ENCODE measurements around the gene OR5J2. TPM values are rescaled to one million over a fixed set of nuclear protein-coding genes. Genes with fewer than 3 reads are reported as not detected.
"Not testable (repeated sequence)": the region's sequence is repeated elsewhere in the genome, so short reads cannot be mapped to it uniquely, and the experiment has no call there.

OR5J2 gene
- total RNA-seq, 1 donor: not detected

DNA sequence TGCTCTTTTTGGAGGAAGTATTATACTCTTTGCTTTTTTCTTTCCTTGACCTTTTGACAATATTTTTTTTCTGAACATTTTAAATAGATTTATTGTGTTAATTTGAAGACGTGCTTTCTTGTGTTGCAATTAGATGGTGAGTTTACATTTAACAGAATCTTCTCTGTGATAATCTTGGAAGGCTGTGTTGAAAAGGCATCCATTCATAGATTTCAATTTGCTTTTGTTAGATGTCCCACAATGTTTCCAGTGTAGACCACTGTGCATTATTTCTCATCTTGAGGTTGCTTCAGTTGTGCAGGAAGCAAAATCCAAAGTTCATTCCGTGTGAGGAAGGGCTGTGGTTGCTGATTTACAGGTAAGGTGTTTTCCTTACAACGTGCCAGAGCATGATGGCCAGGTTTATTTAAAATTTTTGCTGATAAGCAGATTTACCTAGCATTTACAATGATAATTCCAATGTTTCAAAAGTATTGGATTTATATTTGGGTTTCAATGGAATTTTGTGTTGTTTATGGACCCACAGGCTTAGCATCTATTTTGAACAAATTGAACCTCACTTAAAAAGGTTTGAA is 4.1 kb upstream of the OR5J2 start:
- TF ChIP-seq, protein P1, sequence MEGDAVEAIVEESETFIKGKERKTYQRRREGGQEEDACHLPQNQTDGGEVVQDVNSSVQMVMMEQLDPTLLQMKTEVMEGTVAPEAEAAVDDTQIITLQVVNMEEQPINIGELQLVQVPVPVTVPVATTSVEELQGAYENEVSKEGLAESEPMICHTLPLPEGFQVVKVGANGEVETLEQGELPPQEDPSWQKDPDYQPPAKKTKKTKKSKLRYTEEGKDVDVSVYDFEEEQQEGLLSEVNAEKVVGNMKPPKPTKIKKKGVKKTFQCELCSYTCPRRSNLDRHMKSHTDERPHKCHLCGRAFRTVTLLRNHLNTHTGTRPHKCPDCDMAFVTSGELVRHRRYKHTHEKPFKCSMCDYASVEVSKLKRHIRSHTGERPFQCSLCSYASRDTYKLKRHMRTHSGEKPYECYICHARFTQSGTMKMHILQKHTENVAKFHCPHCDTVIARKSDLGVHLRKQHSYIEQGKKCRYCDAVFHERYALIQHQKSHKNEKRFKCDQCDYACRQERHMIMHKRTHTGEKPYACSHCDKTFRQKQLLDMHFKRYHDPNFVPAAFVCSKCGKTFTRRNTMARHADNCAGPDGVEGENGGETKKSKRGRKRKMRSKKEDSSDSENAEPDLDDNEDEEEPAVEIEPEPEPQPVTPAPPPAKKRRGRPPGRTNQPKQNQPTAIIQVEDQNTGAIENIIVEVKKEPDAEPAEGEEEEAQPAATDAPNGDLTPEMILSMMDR (IDR thresholded peaks at IDR 0.05; ENCODE audit: insufficient read depth, low read length): no peak
- no peak for DNase-seq (ENCODE audit: low read depth)
- no peak overlapping the region for H3K4me3 ChIP-seq (ENCODE audit: low read depth, low read length)

DNA sequence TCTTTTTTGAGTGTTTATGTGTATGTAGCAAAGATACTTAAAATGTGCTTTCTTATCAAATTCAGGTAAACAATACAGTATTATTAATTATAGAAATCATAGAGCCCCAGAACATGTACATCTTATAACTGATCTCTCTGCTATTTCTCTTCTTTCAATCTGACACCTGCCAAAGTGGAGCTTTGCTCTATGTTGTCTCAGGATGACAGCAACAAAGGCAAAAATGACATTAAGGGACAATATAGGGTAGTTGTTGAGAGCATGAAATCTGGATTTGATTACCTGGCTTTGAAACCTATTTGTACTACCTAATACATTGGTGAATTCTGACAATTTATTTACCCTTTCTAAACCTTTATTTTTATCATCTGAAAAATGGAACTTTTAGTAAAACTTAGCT is 7.0 kb downstream of the OR5J2 start:
- DNase-seq (ENCODE audit: low read depth): no peak
- TF ChIP-seq, protein P1 (IDR thresholded peaks at IDR 0.05; ENCODE audit: insufficient read depth, low read length): no peak
- H3K4me3 ChIP-seq (ENCODE audit: low read depth, low read length): no peak overlapping the region

DNA sequence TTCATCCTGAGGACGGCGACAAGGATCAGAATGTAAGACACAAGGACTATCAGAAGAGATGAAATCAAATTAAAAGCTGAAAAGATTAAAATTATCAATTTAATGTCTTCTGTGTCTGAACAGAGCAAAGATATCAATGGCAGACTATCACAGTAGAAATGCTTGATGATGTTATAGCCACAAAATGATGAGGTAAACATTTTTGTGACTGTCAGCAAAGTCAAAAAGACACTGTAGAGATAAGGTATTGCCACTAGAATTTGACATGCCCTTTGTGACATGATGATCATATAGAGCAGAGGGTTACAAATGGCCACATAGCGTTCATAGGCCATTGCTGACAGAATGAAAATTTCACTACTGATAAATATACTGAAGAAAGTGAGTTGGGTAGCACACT is 12.2 kb downstream of the OR5J2 start:
- no peak overlapping the region for H3K4me3 ChIP-seq (ENCODE audit: low read depth, low read length)
- TF ChIP-seq, protein P1 (IDR thresholded peaks at IDR 0.05; ENCODE audit: insufficient read depth, low read length): no peak
- no peak for DNase-seq (ENCODE audit: low read depth)

DNA sequence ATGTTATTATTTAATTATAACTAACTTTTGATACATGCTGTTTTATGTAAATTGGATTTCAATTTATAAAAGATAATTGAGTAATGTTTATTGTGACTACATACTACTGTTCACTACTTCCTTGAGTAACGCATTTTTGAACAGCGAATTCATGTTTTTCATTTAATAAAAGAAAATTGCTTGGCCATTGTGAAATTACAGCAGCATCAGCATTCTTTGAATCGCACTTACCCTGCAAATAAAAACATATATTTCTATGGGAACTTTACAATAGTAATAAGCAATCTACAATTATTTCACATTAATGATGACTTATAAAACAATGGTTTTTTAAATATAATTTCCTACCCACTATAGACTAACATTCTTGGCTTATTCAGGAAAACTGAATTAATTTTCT is 20.3 kb downstream of the OR5J2 start:
- TF ChIP-seq, protein P1 (IDR thresholded peaks at IDR 0.05; ENCODE audit: insufficient read depth, low read length): no peak
- no peak for DNase-seq (ENCODE audit: low read depth)
- H3K4me3 ChIP-seq (ENCODE audit: low read depth, low read length): no peak overlapping the region

DNA sequence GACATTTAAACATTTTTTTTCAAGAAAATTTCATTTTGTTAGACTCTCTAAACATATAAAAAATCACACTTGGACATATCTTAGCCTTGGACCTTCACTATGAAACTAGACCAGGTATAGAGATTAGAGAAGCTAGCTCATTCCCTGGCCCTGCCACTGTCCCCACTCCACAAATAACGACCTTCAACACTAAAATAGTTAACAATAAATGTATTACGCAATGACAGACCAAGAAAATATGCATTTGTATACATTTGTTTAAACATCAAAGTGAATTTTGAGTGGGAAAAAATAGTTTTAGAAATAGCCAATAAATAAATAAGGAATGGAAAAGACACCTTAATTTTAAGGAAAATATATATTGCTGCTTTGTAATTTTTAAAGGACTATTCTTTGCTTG is 20.9 kb downstream of the OR5J2 start:
- DNase-seq (ENCODE audit: low read depth): no peak
- no peak overlapping the region for H3K4me3 ChIP-seq (ENCODE audit: low read depth, low read length)
- TF ChIP-seq, protein P1 (IDR thresholded peaks at IDR 0.05; ENCODE audit: insufficient read depth, low read length): no peak

DNA sequence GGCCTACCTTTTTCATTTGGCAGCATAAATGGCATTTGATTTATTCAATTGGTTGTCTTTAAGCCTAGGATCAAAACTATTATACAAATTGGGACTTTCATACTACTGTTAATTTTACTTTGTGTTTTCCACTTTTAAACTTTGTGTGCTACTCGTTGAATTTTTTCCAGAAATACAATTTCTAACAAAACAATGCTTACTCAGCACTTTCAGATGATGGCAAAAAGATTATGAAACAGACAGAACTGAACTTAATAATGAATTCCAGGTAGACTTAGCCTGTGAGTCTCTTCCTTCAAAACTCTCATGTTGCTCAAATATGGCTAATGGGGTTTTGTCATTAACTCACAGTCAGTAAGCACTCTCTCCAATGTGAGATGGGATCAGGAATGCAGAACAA is 31.4 kb downstream of the OR5J2 start:
- TF ChIP-seq, protein P1 (IDR thresholded peaks at IDR 0.05; ENCODE audit: insufficient read depth, low read length): no peak
- DNase-seq (ENCODE audit: low read depth): no peak
- no peak overlapping the region for H3K4me3 ChIP-seq (ENCODE audit: low read depth, low read length)

DNA sequence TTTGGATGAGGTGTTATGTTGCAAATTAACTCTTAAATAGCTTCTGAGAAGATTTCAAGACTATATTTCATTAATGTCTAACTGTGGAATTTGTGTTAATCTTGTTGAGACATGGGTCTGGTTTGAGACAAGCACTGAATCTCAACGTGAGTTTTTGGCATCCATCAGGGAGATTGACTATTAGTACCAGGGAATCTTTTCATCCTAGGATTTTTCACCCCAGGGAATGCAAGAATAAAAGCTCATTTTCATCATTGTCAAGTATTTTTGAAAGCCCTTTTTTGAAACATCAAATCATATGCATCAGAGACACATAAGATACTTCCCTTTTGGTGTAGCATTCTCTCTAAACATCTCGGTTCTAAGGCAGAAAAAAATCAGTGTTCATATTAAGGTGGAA is 38.1 kb downstream of the OR5J2 start:
- DNase-seq (ENCODE audit: low read depth): no peak
- no peak overlapping the region for H3K4me3 ChIP-seq (ENCODE audit: low read depth, low read length)
- TF ChIP-seq, protein P1 (IDR thresholded peaks at IDR 0.05; ENCODE audit: insufficient read depth, low read length): no peak

DNA sequence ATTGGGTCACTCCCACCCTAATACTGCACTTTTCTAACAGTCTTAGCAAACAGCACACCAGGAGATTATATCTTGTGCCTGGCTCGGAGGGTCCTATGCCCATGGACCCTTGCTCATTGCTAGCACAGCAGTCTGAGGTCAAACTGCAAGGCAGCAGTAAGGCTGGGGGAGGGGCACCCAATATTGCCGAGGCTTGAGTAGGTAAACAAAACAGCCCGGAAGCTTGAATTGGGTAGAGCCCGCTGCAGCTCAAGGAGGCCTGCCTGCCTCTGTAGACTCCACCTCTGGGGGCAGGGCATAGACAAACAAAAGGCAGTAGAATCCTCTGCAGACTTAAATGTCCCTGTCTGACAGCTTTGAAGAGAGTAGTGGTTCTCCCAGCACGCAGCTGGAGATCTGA is 43.3 kb downstream of the OR5J2 start:
- H3K4me3 ChIP-seq (ENCODE audit: low read depth, low read length): not testable (repeated sequence)

More for the DNA sequence above, 43.3 kb downstream of the OR5J2 start:
- not testable (repeated sequence) for DNase-seq (ENCODE audit: low read depth)

All from fibroblast of the aortic adventitia (primary cell).